ENCODE results near the gene GTF2E1.

- no peak for TF ChIP-seq ZEB2 (tag by site-specific recombination; IDR thresholded peaks at IDR 0.05)
- no peak for TF ChIP-seq YY1 (tag by site-specific recombination; IDR thresholded peaks at IDR 0.05)
- TF ChIP-seq ZNF792 (tag by site-specific recombination; IDR thresholded peaks at IDR 0.05) = no peak
- no peak for TF ChIP-seq ZFP37 (tag by site-specific recombination; IDR thresholded peaks at IDR 0.05)
- TF ChIP-seq CTCF (tag by site-specific recombination; IDR thresholded peaks at IDR 0.05) = no peak
- no peak for TF ChIP-seq ZFP41 (tag by site-specific recombination; IDR thresholded peaks at IDR 0.05; ENCODE audit: borderline replicate concordance)
- TF ChIP-seq ZNF155 (tag by site-specific recombination; IDR thresholded peaks at IDR 0.05) = no peak
- no peak for TF ChIP-seq ZNF248 (tag by site-specific recombination; IDR thresholded peaks at IDR 0.05)
- TF ChIP-seq ZBTB21 (tag by site-specific recombination; IDR thresholded peaks at IDR 0.05) = no peak
Observed at GRCh38 chr3:120823156-120823555, 80.6 kb downstream of the GTF2E1 start.

All from HEK293 (cell line).